ENCODE results near the gene HOXD1. TPM values are rescaled to one million over a fixed set of nuclear protein-coding genes. Genes with fewer than 3 reads are reported as not detected.

HOXD1 gene
- total and polyA plus RNA-seq, 2 of the 4 experiments (the other 2 are of a cell fraction): not detected

DNA sequence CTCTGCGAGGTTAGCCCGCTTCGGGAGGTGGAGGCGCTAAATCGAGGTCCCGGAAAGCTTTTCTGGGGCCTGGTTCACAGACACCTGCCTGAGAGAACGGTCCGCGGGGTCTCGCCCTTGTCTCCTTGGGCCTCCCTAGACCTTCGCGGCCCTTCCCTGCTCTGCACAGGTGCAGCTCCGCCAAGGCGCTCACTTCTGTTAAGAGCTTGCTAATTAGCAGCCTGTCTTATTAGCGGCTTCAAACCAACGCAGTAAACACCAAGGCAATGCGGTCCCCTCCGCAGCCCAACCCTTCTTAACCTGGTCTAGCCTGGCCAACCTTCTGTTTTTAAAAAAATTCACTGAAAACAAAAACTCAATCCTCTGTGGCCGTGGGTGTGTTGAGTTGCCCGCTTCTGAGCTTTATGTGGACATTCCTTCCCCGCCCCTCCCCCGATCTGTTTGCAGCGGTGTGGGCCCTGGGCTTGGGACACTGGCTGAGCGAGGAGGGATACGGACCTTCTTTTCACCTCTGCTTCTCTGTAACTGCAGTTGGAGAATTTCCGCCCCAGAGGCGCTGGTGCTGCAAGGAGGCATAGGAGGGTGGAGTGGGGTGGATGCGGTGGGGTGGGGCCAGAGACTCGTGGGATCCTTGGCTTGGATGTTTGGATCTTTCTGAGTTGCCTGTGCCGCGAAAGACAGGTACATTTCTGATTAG lies 40.5 kb upstream of the HOXD1 start:
- WGBS, 2 experiments (ENCODE audit: extremely low coverage in 2 of 2, insufficient read length in 1 of 2): 0% methylated on average over 7 of the region's 31 CpGs; no CpG with 5 or more reads in 1 of the 2 experiments
- DNase-seq (no peak), ATAC-seq (ENCODE audit: low read depth) (no peak)
- H2BK120ac ChIP-seq (ENCODE audit: low read depth, low read length): no peak overlapping the region
- TF ChIP-seq CHD1 (IDR thresholded peaks at IDR 0.05; ENCODE audit: low read depth, low read length) (no peak), CEBPB (IDR thresholded peaks at IDR 0.05; ENCODE audit: low read depth, low read length) (no peak), BHLHE40 (IDR thresholded peaks at IDR 0.05; ENCODE audit: low read depth, low read length) (no peak)
- TF ChIP-seq, protein P1, sequence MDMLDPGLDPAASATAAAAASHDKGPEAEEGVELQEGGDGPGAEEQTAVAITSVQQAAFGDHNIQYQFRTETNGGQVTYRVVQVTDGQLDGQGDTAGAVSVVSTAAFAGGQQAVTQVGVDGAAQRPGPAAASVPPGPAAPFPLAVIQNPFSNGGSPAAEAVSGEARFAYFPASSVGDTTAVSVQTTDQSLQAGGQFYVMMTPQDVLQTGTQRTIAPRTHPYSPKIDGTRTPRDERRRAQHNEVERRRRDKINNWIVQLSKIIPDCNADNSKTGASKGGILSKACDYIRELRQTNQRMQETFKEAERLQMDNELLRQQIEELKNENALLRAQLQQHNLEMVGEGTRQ (IDR thresholded peaks at IDR 0.05; ENCODE audit: low read depth, low read length): no peak
- TF ChIP-seq, protein P2, sequence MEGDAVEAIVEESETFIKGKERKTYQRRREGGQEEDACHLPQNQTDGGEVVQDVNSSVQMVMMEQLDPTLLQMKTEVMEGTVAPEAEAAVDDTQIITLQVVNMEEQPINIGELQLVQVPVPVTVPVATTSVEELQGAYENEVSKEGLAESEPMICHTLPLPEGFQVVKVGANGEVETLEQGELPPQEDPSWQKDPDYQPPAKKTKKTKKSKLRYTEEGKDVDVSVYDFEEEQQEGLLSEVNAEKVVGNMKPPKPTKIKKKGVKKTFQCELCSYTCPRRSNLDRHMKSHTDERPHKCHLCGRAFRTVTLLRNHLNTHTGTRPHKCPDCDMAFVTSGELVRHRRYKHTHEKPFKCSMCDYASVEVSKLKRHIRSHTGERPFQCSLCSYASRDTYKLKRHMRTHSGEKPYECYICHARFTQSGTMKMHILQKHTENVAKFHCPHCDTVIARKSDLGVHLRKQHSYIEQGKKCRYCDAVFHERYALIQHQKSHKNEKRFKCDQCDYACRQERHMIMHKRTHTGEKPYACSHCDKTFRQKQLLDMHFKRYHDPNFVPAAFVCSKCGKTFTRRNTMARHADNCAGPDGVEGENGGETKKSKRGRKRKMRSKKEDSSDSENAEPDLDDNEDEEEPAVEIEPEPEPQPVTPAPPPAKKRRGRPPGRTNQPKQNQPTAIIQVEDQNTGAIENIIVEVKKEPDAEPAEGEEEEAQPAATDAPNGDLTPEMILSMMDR (conservative IDR thresholded peaks at IDR 0.05; ENCODE audit: low read depth, low read length): no peak
- H3K36me3 ChIP-seq (ENCODE audit: control insufficient read depth, insufficient read depth, low read length): no peaks in the 10 kb centered on the region
- ChIA-PET CTCF (no interaction called here), POLR2A (ENCODE audit: unreplicated experiment) (no interaction called here)
- no peak overlapping the region for H2AK9ac ChIP-seq (replicated peaks; ENCODE audit: low read depth, low read length, poor library complexity)
- H2AFZ ChIP-seq (replicated peaks; ENCODE audit: low read length, poor library complexity): no peak overlapping the region
- dilution Hi-C loops (cut with HindIII; ENCODE audit: low sequenced_read_pairs, unreplicated experiment) (no loop called here), intact Hi-C loops (cut with micrococcal nuclease) (no loop called here), in situ Hi-C loops (cut with MboI; ENCODE audit: low sequenced_read_pairs) (no loop called here)
- H3K9ac ChIP-seq (ENCODE audit: low read depth, low read length): no peak overlapping the region
- no peaks in the 10 kb centered on the region for H3K9me1 ChIP-seq (ENCODE audit: insufficient read depth, low read length)
- H2AK5ac ChIP-seq (ENCODE audit: low read depth, low read length): no peak overlapping the region
- H3K4me3 ChIP-seq (ENCODE audit: insufficient read depth, low read depth, low read length): no peak overlapping the region
- BruUV-seq (replicated peaks): no TSS peak
- no peak overlapping the region for H3K18ac ChIP-seq (ENCODE audit: low read depth, low read length)
- no peak overlapping the region for H3K23ac ChIP-seq (ENCODE audit: low read depth, low read length)
- no peaks in the 10 kb centered on the region for H3K79me1 ChIP-seq (ENCODE audit: low read depth in 1 of 2, low read length in 2 of 2)
- H3K4me2 ChIP-seq (ENCODE audit: low read depth, low read length): no peak overlapping the region
- H3K4me1 ChIP-seq (ENCODE audit: control insufficient read depth, insufficient read depth, low read length): no peaks in the 10 kb centered on the region
- H3K56ac ChIP-seq (ENCODE audit: extremely low read depth, insufficient read depth, low read length): no peak overlapping the region
- H3K4ac ChIP-seq (ENCODE audit: low read depth, low read length): no peak overlapping the region
- H2BK20ac ChIP-seq (ENCODE audit: low read depth, low read length): no peak overlapping the region
- no peak overlapping the region for H4K91ac ChIP-seq (ENCODE audit: insufficient read depth, low read depth, low read length)
- no peak overlapping the region for H2BK15ac ChIP-seq (ENCODE audit: low read depth, low read length)
- no peak overlapping the region for H3K27ac ChIP-seq (ENCODE audit: insufficient read depth, low read length)
- no peak overlapping the region for H3K14ac ChIP-seq (replicated peaks; ENCODE audit: low read depth, low read length)
- no peak overlapping the region for H4K5ac ChIP-seq (ENCODE audit: low read depth, low read length)
- H3K27me3 ChIP-seq (ENCODE audit: control insufficient read depth, insufficient read depth, low read length): peaks cover 79% of the 10 kb centered on the region
- no peak overlapping the region for H2BK5ac ChIP-seq (ENCODE audit: low read depth, low read length, poor library complexity, severe bottlenecking)
- peaks cover 8% of the 10 kb centered on the region for H3K9me3 ChIP-seq (ENCODE audit: control insufficient read depth, insufficient read depth, low read length)
- H4K20me1 ChIP-seq (ENCODE audit: insufficient read depth, low read length): no peaks in the 10 kb centered on the region
- H4K8ac ChIP-seq (ENCODE audit: low read depth in 2 of 2, low read length in 2 of 2): no peak overlapping the region

Measured in IMR-90 (cell line).